Gastroesophageal sphincter (tissue), 4 donors: ENCODE measurements around the gene NAV2. TPM values are rescaled to one million over a fixed set of nuclear protein-coding genes. Genes with fewer than 3 reads are reported as not detected.

Source experiments
- ATAC-seq: fragments of 150-250 bp; one replicate; pipeline ENCODE4 v1.9.1; 2016; ENCODE audit warnings: mild to moderate bottlenecking, moderate library complexity
- H3K27ac ChIP-seq, 4 donors: fragments of 200-600 bp; sonication (generic) in 3 of 4; 1 replicate in 3 of 4; 2 replicates in 1 of 4; pipeline ENCODE4 v1.5.1; 2016 to 2019
- H3K27me3 ChIP-seq: fragments of 200-600 bp; sonication (generic); one replicate; pipeline ENCODE4 v1.5.1; 2019
- H3K36me3 ChIP-seq, 2 donors: fragments of 200-600 bp; sonication (generic); one replicate each; pipeline ENCODE4 v1.5.1; 2019; ENCODE audit warnings: control low read depth in 1 of 2
- H3K4me1 ChIP-seq, 3 donors: fragments of 200-600 bp; sonication (generic); 1 replicate in 2 of 3; 2 replicates in 1 of 3; pipeline ENCODE4 v1.5.1; 2016 to 2019; ENCODE audit warnings: control low read depth in 2 of 3
- H3K4me3 ChIP-seq, 2 donors: fragments of 200-600 bp; sonication (generic); one replicate each; pipeline ENCODE4 v1.5.1; 2019; ENCODE audit warnings: mild to moderate bottlenecking in 1 of 2, moderate library complexity in 1 of 2
- H3K9me3 ChIP-seq, 3 donors: fragments of 200-600 bp; sonication (generic); one replicate each; pipeline ENCODE4 v1.5.1; 2017 to 2019; ENCODE audit warnings: control low read depth in 2 of 3
- CTCF ChIP-seq, 4 experiments: fragments of 200-600 bp in 2 of 4; fragments of 450-650 bp in 2 of 4; sonication (generic) in 1 of 4; IDR thresholded peaks; one replicate each; pipeline ENCODE4 v1.5.1; 2017 to 2019; ENCODE audit warnings: antibody characterized with exemption in 4 of 4, mild to moderate bottlenecking in 2 of 4, moderate library complexity in 2 of 4
- EP300 ChIP-seq: sonication (generic); formaldehyde crosslinking; IDR thresholded peaks from one replicate; pipeline ENCODE4 v1.6.1; 2017; ENCODE audit warnings: antibody characterized with exemption, mild to moderate bottlenecking
- POLR2A ChIP-seq, 2 donors: fragments of 450-650 bp; IDR thresholded peaks; one replicate each; pipeline ENCODE4 v1.6.1; 2017; ENCODE audit warnings: antibody characterized with exemption in 2 of 2, mild to moderate bottlenecking in 2 of 2, moderate library complexity in 1 of 2
- POLR2AphosphoS5 ChIP-seq: sonication (generic); formaldehyde crosslinking; IDR thresholded peaks from one replicate; pipeline ENCODE4 v1.6.1; 2017; ENCODE audit warnings: antibody characterized with exemption
- WGBS, 2 donors: methylation state at CpG; one replicate each; pipeline ENCODE4 v1.1.5; 2018; ENCODE audit warnings: low coverage in 1 of 2; 5-methylcytosine and 5-hydroxymethylcytosine counted together
- total RNA-seq, 4 donors: library from RNA; depleted of rRNA; stranded (reverse); fragments of >200 nt; gene quantifications; one replicate each; pipeline ENCODE4 v1.1.0, GENCODE V29; 2016

Gene NAV2
- total RNA-seq, 4 donors from 2014 or later = 19.5 to 57.1 (median 43.4) TPM

- ATAC-seq = no peak
- WGBS, 2 donors = 4 to 7% methylated on average over 19 to 25 of the region's 65 CpGs
- H3K4me3 ChIP-seq = no peak overlapping the region
- TF ChIP-seq EP300 (no peak), CTCF (IDR thresholded peaks at IDR 0.05) (no peak), POLR2A (IDR thresholded peaks at IDR 0.05) (no peak), POLR2AphosphoS5 (no peak)
- H3K36me3 ChIP-seq = no peaks in the 10 kb centered on the region
- no peak overlapping the region for H3K27ac ChIP-seq
- peaks cover 0 to 48% (median 15%) of the 10 kb centered on the region in 3 donors for H3K4me1 ChIP-seq
- H3K9me3 ChIP-seq = peaks cover 0 to 8% (median 0%) of the 10 kb centered on the region in 3 donors
- peaks cover 100% of the 10 kb centered on the region for H3K27me3 ChIP-seq
Measured at GRCh38 chr11:20159466-20160381, 447.1 kb downstream of the NAV2 start.

GRCh38 chr11:20160425-20161229 is 448.0 kb downstream of the NAV2 start, which contains the start of gene DBX1:
TSS of gene DBX1 (minus strand) at chr11:20160475. CDS start at chr11:20160324, 151 bp downstream.
- H3K27ac ChIP-seq = no peak within 1 kb of the TSS

GRCh38 chr11:20161230-20161918 is 448.7 kb downstream of the NAV2 start:
- Histone ChIP-seq H3K27me3 (peaks cover 100% of the 10 kb centered on the region), H3K27ac (no peak overlapping the region), H3K9me3 (peaks cover 0 to 8% (median 0%) of the 10 kb centered on the region in 3 donors), H3K36me3 (no peaks in the 10 kb centered on the region), H3K4me3 (no peak overlapping the region), H3K4me1 (peaks cover 0 to 44% (median 15%) of the 10 kb centered on the region in 3 donors)
- 2 to 4% methylated on average over 11 to 14 of the region's 29 CpGs for WGBS, 2 donors
- ATAC-seq = no peak
- TF ChIP-seq POLR2AphosphoS5 (no peak), CTCF (IDR thresholded peaks at IDR 0.05) (no peak)

More at GRCh38 chr11:20160425-20161229, 448.0 kb downstream of the NAV2 start, which contains the start of gene DBX1:
- TF ChIP-seq POLR2AphosphoS5 = no peak
- no peak for TF ChIP-seq CTCF (IDR thresholded peaks at IDR 0.05)
- no peak for TF ChIP-seq EP300
- TF ChIP-seq POLR2A (IDR thresholded peaks at IDR 0.05) = no peak
- peaks cover 100% of the 10 kb centered on the region for H3K27me3 ChIP-seq
- H3K9me3 ChIP-seq = peaks cover 0 to 8% (median 0%) of the 10 kb centered on the region in 3 donors
- ATAC-seq = no peak
- H3K4me3 ChIP-seq = no peak within 1 kb of the TSS
- no peaks in the 10 kb centered on the region for H3K36me3 ChIP-seq
- WGBS, 2 donors = 0 to 4% methylated on average over 17 to 26 of the region's 30 CpGs
- H3K4me1 ChIP-seq = peaks cover 0 to 48% (median 15%) of the 10 kb centered on the region in 3 donors

GRCh38 chr11:20161923-20162744 is 449.5 kb downstream of the NAV2 start:
- peaks cover 100% of the 10 kb centered on the region for H3K27me3 ChIP-seq
- no peak for ATAC-seq
- no peak for TF ChIP-seq POLR2AphosphoS5
- no peak for TF ChIP-seq POLR2A (IDR thresholded peaks at IDR 0.05)
- no peak for TF ChIP-seq CTCF (IDR thresholded peaks at IDR 0.05)
- TF ChIP-seq EP300 = no peak
- WGBS, 2 donors = 3 to 10% methylated on average over 22 to 23 of the region's 24 CpGs
- H3K4me3 ChIP-seq = no peak overlapping the region
- peaks cover 0 to 37% (median 12%) of the 10 kb centered on the region in 3 donors for H3K4me1 ChIP-seq
- peaks cover 0 to 8% (median 0%) of the 10 kb centered on the region in 3 donors for H3K9me3 ChIP-seq
- no peak overlapping the region for H3K27ac ChIP-seq
- no peaks in the 10 kb centered on the region for H3K36me3 ChIP-seq
